DMS114 treated with DMSO at 0.1 percent for 48 hours (cell line): Measurements from ENCODE around the gene RNASE12.

Source experiments
- DNase-seq: peaks from one replicate; lab custom pipeline; 2025; ENCODE audit not compliant: unreplicated experiment; lab: John Stamatoyannopoulos, UW

Gene RNASE12

GRCh38 chr14:20546877-20547276, 44.3 kb downstream of the RNASE12 start:
- DNase-seq = no peak
